PC-3 (cell line): Measurements from ENCODE around the gene VCX3A. TPM values are rescaled to one million over a fixed set of nuclear protein-coding genes. Genes with fewer than 3 reads are reported as not detected.

Experiments
- ATAC-seq: fragments of 200-7000 bp; cut with Tn5 transposase; 2 replicates; pipeline ENCODE4 v1.9.1; 2020; ENCODE audit warnings: mild to moderate bottlenecking, moderate library complexity
- BruUV-seq: library from RNA; stranded (reverse); fragments of 400-500 nt; replicated peaks from 2 replicates; lab custom pipeline; 2021; lab: Mats Ljungman, UMichigan
- CTCF ChIA-PET: fragments of 300-600 bp; sonication (Branson Sonifier 250); formaldehyde crosslinking; loops from one replicate; lab custom pipeline; 2022; ENCODE audit warnings: antibody characterized with exemption; lab: Charles Lee
- POLR2A ChIA-PET: fragments of 300-600 bp; sonication (Branson Sonifier 250); formaldehyde crosslinking; loops from one replicate; lab custom pipeline; 2022; ENCODE audit warnings: antibody characterized with exemption; ENCODE audit not compliant: unreplicated experiment; lab: Charles Lee
- DNase-seq: peaks from one replicate; pipeline ENCODE4 v3.0.0-alpha.2; 2015
- H2AFZ ChIP-seq: fragments of 300-600 bp; sonication (generic); 2 replicates; pipeline ENCODE4 v1.6.0; 2016; ENCODE audit warnings: antibody characterized with exemption, low read length
- H3F3A ChIP-seq: fragments of 300-600 bp; sonication (generic); one replicate; pipeline ENCODE4 v1.6.0; 2017; ENCODE audit warnings: antibody characterized with exemption, low read length, control low read depth, mild to moderate bottlenecking; ENCODE audit not compliant: unreplicated experiment
- H3K27ac ChIP-seq: fragments of 300-600 bp; sonication (generic); 2 replicates; pipeline ENCODE4 v1.5.1; 2016; ENCODE audit warnings: mild to moderate bottlenecking, low read length
- H3K27me3 ChIP-seq: fragments of 300-600 bp; sonication (generic); 2 replicates; pipeline ENCODE4 v1.6.1; 2016; ENCODE audit warnings: low read length, mixed read lengths
- H3K36me3 ChIP-seq: fragments of 300-600 bp; sonication (generic); 2 replicates; pipeline ENCODE4 v1.6.1; 2016; ENCODE audit warnings: low read depth, mixed run types, low read length, mixed read lengths
- H3K4me1 ChIP-seq: fragments of 300-600 bp; sonication (generic); 2 replicates; pipeline ENCODE4 v1.5.1; 2016; ENCODE audit warnings: low read length; ENCODE audit not compliant: insufficient read depth
- H3K4me2 ChIP-seq: fragments of 300-600 bp; sonication (generic); 2 replicates; pipeline ENCODE4 v1.6.0; 2016; ENCODE audit warnings: low read length
- H3K4me3 ChIP-seq: fragments of 300-600 bp; sonication (generic); 2 replicates; pipeline ENCODE4 v1.5.1; 2016; ENCODE audit warnings: mild to moderate bottlenecking, low read length, mixed read lengths
- H3K79me2 ChIP-seq: fragments of 300-600 bp; sonication (generic); 2 replicates; pipeline ENCODE4 v1.6.1; 2017; ENCODE audit warnings: low read length, mixed read lengths
- H3K9ac ChIP-seq: fragments of 300-600 bp; sonication (generic); 2 replicates; pipeline ENCODE4 v1.6.0; 2016; ENCODE audit warnings: mild to moderate bottlenecking, low read length
- H3K9me2 ChIP-seq: fragments of 300-600 bp; sonication (generic); replicated peaks from 2 replicates; pipeline ENCODE4 v1.6.1; 2016; ENCODE audit warnings: mixed run types, low read length, mixed read lengths
- H3K9me3 ChIP-seq: fragments of 300-600 bp; sonication (generic); 2 replicates; pipeline ENCODE4 v1.6.1; 2016; ENCODE audit warnings: low read length, mixed read lengths
- H4K20me1 ChIP-seq: fragments of 300-600 bp; sonication (generic); 2 replicates; pipeline ENCODE4 v1.6.1; 2016; ENCODE audit warnings: low read length, mixed read lengths
- CTCF ChIP-seq: fragments of 300-600 bp; sonication (generic); conservative IDR thresholded peaks from 2 replicates; pipeline ENCODE4 v1.5.1; 2017; ENCODE audit warnings: antibody characterized with exemption, low read depth, mild to moderate bottlenecking, low read length
- EZH2 ChIP-seq: fragments of 300-600 bp; sonication (generic); IDR thresholded peaks from one replicate; pipeline ENCODE4 v1.6.1; 2017; ENCODE audit warnings: antibody characterized with exemption, mild to moderate bottlenecking, low read length; ENCODE audit not compliant: unreplicated experiment
- EZH2phosphoT487 ChIP-seq: fragments of 300-600 bp; sonication (generic); IDR thresholded peaks from 2 replicates; pipeline ENCODE4 v1.6.1; 2018; ENCODE audit warnings: mild to moderate bottlenecking, antibody characterized with exemption, low read length, borderline replicate concordance
- intact Hi-C: fragments of 100-400 bp; cut with micrococcal nuclease; formaldehyde crosslinking; loops from 2 replicates; pipeline ENCODE4 v1.9.0; 2023
- total RNA-seq: library from RNA; depleted of rRNA; stranded (reverse); fragments of >200 nt; gene quantifications from 2 replicates; pipeline ENCODE4 v1.2.3, GENCODE V29; 2014

VCX3A gene
- total RNA-seq, 1 experiment from 2014 or later, result not detected

DNA sequence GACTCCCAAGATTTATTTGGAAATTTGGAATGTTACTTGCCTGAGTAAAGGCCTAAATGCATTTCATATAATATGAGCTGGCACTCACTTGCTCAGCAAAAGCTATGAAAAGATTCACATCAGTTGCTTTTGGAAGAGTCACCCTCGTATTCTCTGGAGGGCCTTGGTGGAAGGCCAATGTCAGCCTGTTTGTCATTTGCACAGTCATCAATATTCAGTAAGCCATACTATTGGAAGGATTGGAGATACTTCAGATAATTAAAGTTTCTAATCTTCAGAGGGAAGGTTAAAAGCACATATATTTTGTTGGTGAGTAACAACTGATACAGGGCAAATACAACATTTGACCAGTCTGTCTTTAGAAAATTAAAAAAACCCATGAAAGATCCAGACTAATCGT, 36.6 kb downstream of the VCX3A start:
- intact Hi-C loops, result no loop called here
- no peaks in the 10 kb centered on the region for H3F3A ChIP-seq
- CTCF ChIA-PET, result no interaction called here

More for the DNA sequence above, 36.6 kb downstream of the VCX3A start:
- no peaks in the 10 kb centered on the region for H3K79me2 ChIP-seq
- BruUV-seq, result no TSS peak
- TF ChIP-seq EZH2phosphoT487 (no peak), EZH2 (no peak), CTCF (no peak)
- no peak overlapping the region for H3K4me3 ChIP-seq
- POLR2A ChIA-PET, result no interaction called here
- H4K20me1 ChIP-seq, result no peaks in the 10 kb centered on the region
- no peaks in the 10 kb centered on the region for H3K9me3 ChIP-seq
- H3K27ac ChIP-seq, result no peak overlapping the region
- no peak for ATAC-seq
- no peak overlapping the region for H2AFZ ChIP-seq
- H3K9ac ChIP-seq, result no peak overlapping the region
- H3K36me3 ChIP-seq, result no peaks in the 10 kb centered on the region
- H3K4me1 ChIP-seq, result no peaks in the 10 kb centered on the region
- DNase-seq, result no peak
- H3K9me2 ChIP-seq, result no peaks in the 10 kb centered on the region
- no peaks in the 10 kb centered on the region for H3K27me3 ChIP-seq
- no peak overlapping the region for H3K4me2 ChIP-seq
